GM21390 (cell line): Measurements from ENCODE around the gene ZFAND2A.
"Not testable (repeated sequence)": the region's sequence is repeated elsewhere in the genome, so short reads cannot be mapped to it uniquely, and the experiment has no call there.

Experiments
- ATAC-seq: cut with Tn5 transposase; IDR thresholded peaks from one replicate; pipeline ENCODE4 v1.9.1; 2021; ENCODE audit not compliant: unreplicated experiment

The ZFAND2A gene

GRCh38 chr7:1154172-1154739 lies 5.7 kb downstream of the ZFAND2A start:
- ATAC-seq: no peak

- ATAC-seq: no peak
Measured at GRCh38 chr7:1152492-1152891, 7.5 kb downstream of the ZFAND2A start.

- ATAC-seq: no peak
Measured at GRCh38 chr7:1151653-1152425, 8.2 kb downstream of the ZFAND2A start.

DNA sequence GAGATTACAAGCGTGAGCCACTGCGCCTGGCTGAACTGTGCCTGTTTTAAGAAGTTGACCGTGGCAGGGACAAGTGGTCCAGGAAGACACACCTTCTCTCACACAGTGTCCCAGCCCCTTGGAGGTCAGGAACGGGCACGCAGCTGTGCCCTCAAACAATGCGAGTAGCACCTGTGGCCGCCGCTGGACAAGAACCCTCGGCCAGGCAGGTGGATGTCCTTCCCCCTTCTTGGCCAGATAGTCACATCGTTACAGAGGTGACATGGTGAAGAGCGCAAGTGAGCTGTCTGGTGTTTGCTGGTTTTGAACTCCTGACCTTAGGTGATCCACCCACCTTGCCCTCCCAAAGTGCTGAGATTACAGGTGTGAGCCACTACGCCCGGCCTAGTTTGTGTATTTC lies 8.8 kb downstream of the ZFAND2A start:
- ATAC-seq: no peak

- no peak for ATAC-seq
Measured at GRCh38 chr7:1150400-1151002, 9.5 kb downstream of the ZFAND2A start.

DNA sequence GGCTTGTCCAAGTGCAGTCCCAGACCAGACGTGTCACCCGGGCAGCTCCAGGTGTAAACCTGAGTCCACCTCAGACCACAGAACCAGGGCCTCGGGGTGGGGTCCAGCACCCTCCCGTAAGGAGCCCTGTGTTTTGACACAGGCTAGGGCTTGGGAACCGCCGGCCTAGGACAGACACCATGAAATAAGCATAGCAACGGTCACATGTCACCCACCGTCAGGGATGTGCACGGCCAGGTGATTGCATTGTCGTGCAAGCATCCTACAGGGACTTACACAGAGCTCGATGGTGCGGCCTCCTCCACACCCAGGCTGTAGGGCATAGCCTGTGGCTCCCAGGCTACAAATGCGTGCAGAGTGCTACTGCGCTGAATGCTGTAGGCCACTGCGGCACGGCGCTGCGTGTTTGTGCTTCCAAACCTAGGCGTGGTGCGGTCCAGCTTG lies 10.6 kb downstream of the ZFAND2A start:
- ATAC-seq: no peak

GRCh38 chr7:1147873-1148272 lies 12.1 kb downstream of the ZFAND2A start:
- not testable (repeated sequence) for ATAC-seq

DNA sequence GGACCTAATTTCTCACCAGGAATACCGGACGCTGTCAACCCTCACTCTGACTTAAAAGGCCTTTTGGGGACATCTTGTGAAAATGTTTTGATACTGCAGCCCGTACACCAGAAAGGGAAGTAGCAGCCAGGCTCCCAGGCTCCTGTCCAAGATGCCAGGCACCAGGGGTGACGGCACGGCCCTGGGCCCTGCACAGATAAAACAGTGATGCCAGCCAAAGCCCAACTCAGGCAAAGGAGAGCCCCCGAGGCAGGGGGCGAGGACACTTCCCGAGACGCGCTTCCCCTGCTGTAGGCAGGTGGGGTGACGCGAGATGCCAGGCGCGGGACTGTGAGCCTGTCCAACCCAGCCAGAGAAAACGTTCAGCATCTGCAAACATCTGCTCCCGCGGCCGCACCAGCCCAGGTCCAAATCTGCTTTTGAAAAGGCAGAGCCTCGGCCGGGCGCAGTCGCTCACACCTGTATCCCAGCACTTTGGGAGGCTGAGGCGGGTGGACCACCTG lies 15.7 kb downstream of the ZFAND2A start:
- no peak for ATAC-seq

DNA sequence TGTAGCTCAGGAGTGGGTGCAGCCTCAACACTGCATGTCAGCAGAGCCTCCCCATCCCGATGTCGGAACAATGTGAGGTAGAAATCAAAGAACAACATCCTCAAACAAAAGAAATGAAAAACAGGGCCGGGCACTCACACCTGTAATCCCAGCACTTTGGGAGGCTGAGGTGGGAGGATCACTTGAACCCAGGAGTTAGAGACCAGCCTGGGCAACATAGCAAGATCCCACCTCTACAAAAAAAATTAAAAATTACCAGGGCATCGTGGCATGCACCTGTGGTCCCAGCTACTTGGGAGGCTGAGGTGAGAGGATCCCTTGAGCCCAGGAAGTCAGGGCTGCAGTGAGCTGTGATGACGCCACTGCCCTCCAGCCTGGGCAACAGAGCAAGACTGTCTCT lies 17.0 kb downstream of the ZFAND2A start:
- not testable (repeated sequence) for ATAC-seq

GRCh38 chr7:1142051-1142635 lies 17.9 kb downstream of the ZFAND2A start:
- no peak for ATAC-seq

GRCh38 chr7:1141651-1142050 lies 18.3 kb downstream of the ZFAND2A start:
- ATAC-seq: no peak

- no peak for ATAC-seq
Measured at GRCh38 chr7:1140476-1141104, 19.4 kb downstream of the ZFAND2A start.

DNA sequence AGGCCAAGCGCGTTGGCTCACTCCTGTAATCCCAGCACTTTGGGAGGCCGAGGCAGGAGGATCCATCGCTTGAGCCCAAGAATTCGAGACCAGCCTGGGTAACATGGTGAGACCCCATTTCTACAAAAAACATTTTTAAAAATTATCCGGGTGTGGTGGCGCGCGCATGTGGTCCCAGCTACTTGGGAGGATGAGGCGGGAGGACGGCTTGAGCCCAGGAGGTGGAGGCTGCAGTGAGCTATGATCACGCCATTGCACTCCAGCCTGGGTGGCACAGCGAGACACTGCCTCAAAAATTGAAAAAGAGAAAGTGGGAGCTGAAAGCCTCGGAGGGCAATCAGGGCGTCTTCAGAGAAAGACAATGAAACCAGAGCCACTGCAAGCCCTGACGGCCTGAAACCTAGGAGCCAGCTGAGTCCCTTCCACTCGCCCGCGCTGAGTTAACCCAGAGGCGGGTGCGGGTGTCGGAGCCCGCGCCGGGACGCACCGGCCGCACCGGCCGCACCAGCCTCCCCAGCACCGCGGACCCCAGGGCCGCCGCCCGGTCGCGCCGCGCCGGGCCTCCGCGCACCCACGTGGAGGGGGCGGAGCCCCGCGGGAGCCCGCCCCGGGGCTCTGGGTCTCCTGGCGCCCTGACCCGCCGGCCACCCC lies 22.4 kb downstream of the ZFAND2A start:
- ATAC-seq: peak; percentile 70

DNA sequence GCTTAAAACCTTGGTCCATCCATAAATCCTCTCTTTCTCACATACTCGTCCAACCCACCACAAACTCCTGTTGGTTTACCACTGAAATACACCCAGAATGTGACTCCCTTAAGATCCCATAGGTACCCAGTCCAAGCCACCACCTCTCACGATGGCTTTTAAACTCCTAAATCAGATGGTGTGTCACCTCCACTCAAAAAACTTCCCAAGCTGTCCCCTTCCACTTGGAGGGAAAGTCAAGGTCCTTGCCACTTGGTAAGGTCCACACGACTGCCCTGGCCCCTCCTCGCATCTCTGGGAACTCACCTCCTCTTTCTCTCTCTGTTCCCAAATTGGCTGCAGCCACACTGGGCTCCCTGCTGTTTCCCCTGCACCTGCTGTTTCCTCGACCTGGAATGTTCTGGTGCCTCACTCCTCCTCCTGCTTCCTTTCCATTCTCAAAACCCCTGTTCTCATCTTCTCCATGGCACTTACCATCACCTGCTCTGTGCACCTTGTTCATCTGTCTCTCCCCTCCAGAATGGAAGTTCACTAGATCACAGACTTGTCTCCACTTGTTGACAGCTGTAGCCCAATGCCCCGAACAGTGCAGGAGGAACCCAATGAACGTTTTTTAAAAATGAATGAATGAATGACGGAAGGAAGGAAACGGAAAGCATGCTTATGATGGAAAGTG lies 23.0 kb downstream of the ZFAND2A start:
- ATAC-seq: no peak

DNA sequence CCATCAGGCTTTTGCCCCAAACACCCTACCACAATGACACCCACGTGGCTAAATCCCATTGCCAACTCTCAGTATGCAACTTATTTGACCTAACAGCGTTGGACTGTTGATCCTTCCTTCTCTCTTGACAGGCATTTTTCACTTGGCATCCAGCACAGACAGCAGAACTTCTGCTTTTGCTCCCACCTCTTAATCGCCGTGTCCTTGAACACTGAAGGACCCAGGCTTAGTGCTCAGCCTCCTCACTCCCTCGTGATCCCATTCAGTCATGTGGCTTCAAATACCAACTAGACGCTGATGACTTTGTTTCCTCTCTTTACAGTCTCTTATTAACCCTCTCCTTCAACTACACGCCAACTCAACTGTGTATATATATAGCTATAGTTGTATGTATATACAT lies 25.0 kb downstream of the ZFAND2A start:
- ATAC-seq: no peak

DNA sequence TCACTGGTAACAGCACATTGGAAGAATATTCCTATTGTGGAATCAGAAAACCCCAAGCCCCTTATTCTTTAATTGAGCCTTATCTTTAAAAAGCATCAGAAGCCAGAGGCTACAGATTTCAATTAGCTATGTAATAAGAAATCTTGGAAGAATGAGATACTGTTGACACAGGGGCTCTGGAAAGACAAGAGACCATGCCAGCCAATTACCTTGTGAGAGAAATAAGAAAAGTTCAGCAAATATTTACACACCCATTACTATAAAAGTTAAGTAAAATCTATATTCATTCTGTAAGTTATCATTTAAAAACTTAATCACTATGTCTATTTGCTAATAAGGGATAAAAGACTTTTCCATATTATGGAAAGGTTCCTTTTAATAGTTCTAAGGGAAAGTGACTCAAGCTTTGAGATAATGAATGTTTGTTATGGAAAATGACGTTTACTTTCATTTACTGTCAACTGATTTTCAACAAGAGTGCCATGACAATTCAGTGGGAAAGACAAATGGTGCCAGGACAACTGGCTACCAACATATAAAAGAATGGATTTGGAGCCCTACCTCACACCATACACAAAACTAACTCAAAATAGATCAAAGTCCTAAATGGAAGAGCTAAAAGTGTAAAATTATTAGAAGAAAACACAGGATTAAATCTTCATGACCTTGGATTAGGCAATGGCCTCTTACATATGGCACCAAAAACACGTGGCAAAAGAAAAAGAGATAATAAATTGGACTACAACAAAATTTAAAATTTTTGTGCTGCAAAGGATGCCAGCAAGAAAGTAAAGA lies 28.3 kb downstream of the ZFAND2A start:
- no peak for ATAC-seq

DNA sequence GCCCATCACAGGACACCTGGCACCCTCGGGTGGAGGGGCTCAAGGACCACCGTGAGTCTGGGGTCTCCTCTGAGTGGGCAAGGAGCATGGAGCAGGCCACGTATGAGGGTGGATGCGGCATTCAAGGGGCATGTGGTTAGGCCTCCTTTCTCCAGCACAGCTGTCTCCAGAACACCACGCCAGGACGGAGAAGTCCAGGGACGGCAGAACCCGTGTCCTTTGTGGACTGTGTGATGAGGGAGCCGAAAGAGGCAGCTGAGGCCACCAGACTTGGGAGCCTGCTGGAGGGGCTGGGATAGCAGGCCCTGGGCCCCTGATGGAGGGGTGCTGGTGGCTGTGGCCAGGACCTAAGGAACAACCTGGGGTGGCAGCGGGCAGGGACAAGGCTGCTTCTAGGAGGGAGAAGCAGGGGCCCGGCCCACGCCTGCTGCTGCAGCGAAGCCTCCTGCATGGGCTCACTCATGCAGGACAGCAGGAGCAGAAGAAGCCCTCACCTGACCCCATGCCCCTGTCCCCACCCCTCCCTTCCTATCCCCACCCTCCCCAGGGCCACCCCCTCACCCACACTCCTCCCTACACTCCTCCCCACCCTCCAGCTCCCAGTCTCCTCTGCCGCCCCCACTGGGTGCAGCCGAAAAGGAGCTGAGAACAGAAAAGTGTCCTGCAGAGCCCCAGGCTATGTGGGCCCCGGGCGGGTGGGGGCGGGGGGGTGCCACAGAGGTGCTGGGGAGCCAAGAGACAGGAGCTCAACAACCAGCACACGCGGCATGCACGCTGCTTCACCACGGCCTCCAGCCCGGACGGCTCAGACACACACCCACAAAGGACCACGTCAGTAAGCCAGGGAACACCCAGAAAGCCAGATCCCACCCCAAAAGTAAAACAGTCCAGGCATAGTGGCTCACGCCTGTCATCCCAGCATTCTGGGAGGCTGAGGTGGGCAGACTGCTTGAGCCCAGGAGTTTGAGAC lies 29.7 kb downstream of the ZFAND2A start:
- no peak for ATAC-seq

DNA sequence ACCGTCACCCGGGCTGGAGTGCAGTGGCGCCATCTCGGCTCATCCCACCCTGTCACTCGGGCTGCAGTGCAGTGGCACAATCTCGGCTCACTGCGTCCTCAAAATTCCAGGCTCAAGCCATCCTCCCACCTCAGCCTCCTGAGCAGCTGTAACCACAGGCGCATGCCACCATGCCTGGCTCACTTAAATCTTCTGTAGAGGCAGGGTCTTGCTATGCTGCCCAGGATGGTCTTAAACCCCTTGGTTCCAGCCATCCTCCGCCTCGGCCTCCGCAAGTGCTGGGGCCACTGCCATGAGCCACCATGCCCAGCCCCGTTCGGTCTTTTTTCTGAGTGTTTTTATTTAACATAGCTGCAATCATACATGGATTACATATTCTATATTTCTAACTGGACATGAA lies 30.6 kb downstream of the ZFAND2A start:
- ATAC-seq: no peak
